ENCODE results near the gene PPARGC1A.

DNA sequence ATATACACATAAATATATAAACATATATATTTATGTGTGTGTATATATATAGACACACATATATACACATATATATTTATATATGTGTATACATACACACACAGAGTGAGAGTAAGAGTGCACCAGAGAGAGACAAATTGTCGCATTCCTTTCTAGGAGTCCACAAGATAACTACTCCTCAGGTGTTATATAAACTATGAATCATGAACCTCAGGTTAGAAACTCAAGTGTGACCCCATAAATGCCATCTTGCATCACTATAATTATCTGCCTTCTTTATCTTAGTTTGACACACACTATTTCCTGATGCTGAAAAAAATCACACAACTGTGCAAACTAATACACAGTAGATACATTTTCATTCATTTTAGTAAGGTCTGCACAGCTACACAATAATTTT lies 135.2 kb downstream of the PPARGC1A start:
- TF ChIP-seq, protein P1, sequence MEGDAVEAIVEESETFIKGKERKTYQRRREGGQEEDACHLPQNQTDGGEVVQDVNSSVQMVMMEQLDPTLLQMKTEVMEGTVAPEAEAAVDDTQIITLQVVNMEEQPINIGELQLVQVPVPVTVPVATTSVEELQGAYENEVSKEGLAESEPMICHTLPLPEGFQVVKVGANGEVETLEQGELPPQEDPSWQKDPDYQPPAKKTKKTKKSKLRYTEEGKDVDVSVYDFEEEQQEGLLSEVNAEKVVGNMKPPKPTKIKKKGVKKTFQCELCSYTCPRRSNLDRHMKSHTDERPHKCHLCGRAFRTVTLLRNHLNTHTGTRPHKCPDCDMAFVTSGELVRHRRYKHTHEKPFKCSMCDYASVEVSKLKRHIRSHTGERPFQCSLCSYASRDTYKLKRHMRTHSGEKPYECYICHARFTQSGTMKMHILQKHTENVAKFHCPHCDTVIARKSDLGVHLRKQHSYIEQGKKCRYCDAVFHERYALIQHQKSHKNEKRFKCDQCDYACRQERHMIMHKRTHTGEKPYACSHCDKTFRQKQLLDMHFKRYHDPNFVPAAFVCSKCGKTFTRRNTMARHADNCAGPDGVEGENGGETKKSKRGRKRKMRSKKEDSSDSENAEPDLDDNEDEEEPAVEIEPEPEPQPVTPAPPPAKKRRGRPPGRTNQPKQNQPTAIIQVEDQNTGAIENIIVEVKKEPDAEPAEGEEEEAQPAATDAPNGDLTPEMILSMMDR (IDR thresholded peaks at IDR 0.05) = no peak
- TF ChIP-seq POLR2A (IDR thresholded peaks at IDR 0.05) (no peak), POLR2AphosphoS5 (IDR thresholded peaks at IDR 0.05) (no peak)
